Aorta (tissue), 5 donors: Measurements from ENCODE around the gene CALN1. TPM values are rescaled to one million over a fixed set of nuclear protein-coding genes. Genes with fewer than 3 reads are reported as not detected.

Experiments used
- ATAC-seq: fragments of 200-7000 bp; cut with Tn5 transposase; one replicate; pipeline ENCODE4 v1.9.1; 2022; ENCODE audit warnings: moderate library complexity; ENCODE audit not compliant: low FRiP score
- DNase-seq, 2 donors: peaks; one replicate each; pipeline ENCODE4 v3.0.0-alpha.2; 2020
- H3K27ac ChIP-seq, 2 donors: one replicate each; pipeline ENCODE4 v1.5.1; 2013; ENCODE audit warnings: low read length in 2 of 2, mild to moderate bottlenecking in 2 of 2, moderate library complexity in 2 of 2, control low read depth in 1 of 2, inconsistent platforms in 1 of 2, low read depth in 1 of 2
- H3K27me3 ChIP-seq, 2 donors: one replicate each; pipeline ENCODE4 v1.6.1; 2013; ENCODE audit warnings: control low read depth in 1 of 2, low read length in 1 of 2, mild to moderate bottlenecking in 1 of 2, moderate library complexity in 1 of 2; ENCODE audit not compliant: insufficient read depth in 2 of 2, control insufficient read depth in 1 of 2
- H3K36me3 ChIP-seq, 2 donors: one replicate each; pipeline ENCODE4 v1.6.1; 2013; ENCODE audit warnings: control low read depth in 1 of 2, low read length in 1 of 2, mild to moderate bottlenecking in 1 of 2; ENCODE audit not compliant: insufficient read depth in 2 of 2, control insufficient read depth in 1 of 2
- H3K4me1 ChIP-seq, 2 donors: one replicate each; pipeline ENCODE4 v1.6.1; 2013; ENCODE audit warnings: low read length in 2 of 2, control low read depth in 1 of 2, mild to moderate bottlenecking in 1 of 2, moderate library complexity in 1 of 2; ENCODE audit not compliant: insufficient read depth in 2 of 2, control insufficient read depth in 1 of 2
- H3K4me3 ChIP-seq, 2 donors: one replicate each; pipeline ENCODE4 v1.5.1; 2013; ENCODE audit warnings: low read length in 2 of 2, control low read depth in 1 of 2, mild to moderate bottlenecking in 1 of 2
- H3K9me3 ChIP-seq: one replicate; pipeline ENCODE4 v1.6.1; 2013; ENCODE audit warnings: mild to moderate bottlenecking, low read length; ENCODE audit not compliant: control insufficient read depth
- WGBS, 2 donors: extraction: QIAGEN DNeasy Blood & Tissue Kit; methylation state at CpG; one replicate each; pipeline ENCODE4 v1.1.7; 2013; 5-methylcytosine and 5-hydroxymethylcytosine counted together
- intact Hi-C, 2 donors: fragments of 100-400 bp; cut with DNase I; formaldehyde crosslinking; loops; one replicate each; pipeline versions ENCODE4 v1.14.2 to v1.15.0; 2022
- polyA plus RNA-seq, 2 donors: library from polyadenylated mRNA; stranded (reverse); fragments of 200-250 nt; gene quantifications; one replicate each; pipeline ENCODE4 v1.2.3, GENCODE V29; 2013
- total RNA-seq, 2 donors: library from RNA; stranded (reverse); fragmentation: NEBNext Ultra II Directional; extraction: Animal tissue kit (Norgen Biotek cat#: 25700); gene quantifications; one replicate each; pipeline ENCODE4 v1.2.1, GENCODE V29; 2021
- donor health status: healthy with polysubstance abuse.
- donor health status: Bipolar disorder and iron deficiency.
- donor health status: DM: no; HTN: no; CAD: no.
- donor health status: DM: no; HTN: no; CAD: no.
- donor health status: DM: yes; HTN: yes; CAD: no.

The CALN1 gene
- total and polyA plus RNA-seq, 4 donors = 0.33 TPM; not detected in 3

DNA sequence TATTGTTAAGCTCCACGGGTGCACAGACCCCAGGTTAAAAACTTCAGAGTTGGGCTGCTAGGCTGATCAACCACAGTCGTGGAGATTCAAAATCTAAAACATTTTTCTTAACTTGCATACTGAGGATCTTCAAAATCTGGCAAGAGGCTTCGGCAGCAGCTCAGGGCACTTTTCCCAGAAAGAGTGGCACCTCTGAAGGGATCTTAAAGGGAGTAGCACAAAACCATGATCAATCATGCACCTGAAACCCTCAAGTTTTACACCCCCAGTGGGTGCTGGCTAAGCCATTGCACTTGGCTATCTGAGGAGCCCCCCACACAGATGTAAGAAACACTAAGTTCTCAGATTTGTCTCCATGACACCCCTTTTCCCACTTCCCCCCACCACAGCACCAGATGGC is 151.7 kb downstream of the CALN1 start:
- Histone ChIP-seq H3K4me1 (no peaks in the 10 kb centered on the region), H3K9me3 (no peaks in the 10 kb centered on the region), H3K4me3 (no peak overlapping the region), H3K36me3 (no peaks in the 10 kb centered on the region), H3K27ac (no peak overlapping the region), H3K27me3 (no peaks in the 10 kb centered on the region)
- ATAC-seq (no peak), DNase-seq (no peak)
- 41 to 49% methylated on average over 3 of the region's 3 CpGs for WGBS, 2 donors
- intact Hi-C loops = no loop called here

DNA sequence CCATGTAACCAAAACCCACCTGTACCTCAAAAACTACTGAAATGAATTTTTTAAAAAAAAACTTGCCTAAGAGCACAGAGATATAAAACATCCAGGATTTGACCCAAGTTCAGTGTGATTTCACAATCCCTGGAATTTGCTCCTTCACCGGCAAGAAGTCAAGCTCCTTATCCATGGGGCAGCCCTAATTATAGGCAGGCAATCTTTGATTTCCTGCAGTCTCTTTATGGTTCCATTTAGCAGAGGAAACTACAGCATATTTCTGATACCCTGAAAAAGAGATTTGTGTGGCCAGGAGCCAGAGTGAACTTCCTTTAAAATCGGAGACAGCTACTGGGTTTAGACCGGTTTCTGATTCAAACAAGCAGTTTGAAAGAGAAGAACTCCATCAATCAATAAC is 154.1 kb downstream of the CALN1 start:
- WGBS, 2 donors = 61 to 79% methylated on average over 3 of the region's 3 CpGs
- intact Hi-C loops = no loop called here
- Histone ChIP-seq H3K27ac (no peak overlapping the region), H3K4me3 (no peak overlapping the region), H3K27me3 (no peaks in the 10 kb centered on the region), H3K4me1 (no peaks in the 10 kb centered on the region), H3K36me3 (no peaks in the 10 kb centered on the region), H3K9me3 (no peaks in the 10 kb centered on the region)
- DNase-seq (no peak), ATAC-seq (no peak)

DNA sequence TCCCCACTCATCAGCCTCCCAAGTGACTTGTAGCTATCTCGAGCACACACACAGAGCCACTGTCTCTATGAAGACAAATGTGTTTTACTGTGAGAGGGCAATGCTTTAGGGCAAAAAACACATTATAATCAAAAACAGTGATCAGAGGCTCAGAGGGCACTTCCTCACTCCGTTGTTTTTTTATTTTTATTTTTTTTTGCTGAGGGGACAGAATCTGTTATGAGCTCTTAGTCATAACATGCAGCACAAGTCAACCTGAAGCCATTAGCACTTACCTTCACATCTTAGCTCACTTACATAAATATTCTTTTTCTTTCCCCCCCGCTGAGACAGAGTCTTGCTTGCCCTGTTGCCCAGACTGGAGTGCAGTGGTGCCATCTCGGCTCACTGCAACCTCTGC is 157.7 kb downstream of the CALN1 start:
- ATAC-seq = no peak
- no peak overlapping the region for H3K27ac ChIP-seq
- intact Hi-C loops = no loop called here
- no peaks in the 10 kb centered on the region for H3K36me3 ChIP-seq
- WGBS, 2 donors = 34 to 41% methylated on average over 4 of the region's 4 CpGs
- DNase-seq = no peak
- H3K27me3 ChIP-seq = no peaks in the 10 kb centered on the region
- peaks cover 3% of the 10 kb centered on the region for H3K9me3 ChIP-seq
- H3K4me3 ChIP-seq = no peak overlapping the region
- no peaks in the 10 kb centered on the region for H3K4me1 ChIP-seq

DNA sequence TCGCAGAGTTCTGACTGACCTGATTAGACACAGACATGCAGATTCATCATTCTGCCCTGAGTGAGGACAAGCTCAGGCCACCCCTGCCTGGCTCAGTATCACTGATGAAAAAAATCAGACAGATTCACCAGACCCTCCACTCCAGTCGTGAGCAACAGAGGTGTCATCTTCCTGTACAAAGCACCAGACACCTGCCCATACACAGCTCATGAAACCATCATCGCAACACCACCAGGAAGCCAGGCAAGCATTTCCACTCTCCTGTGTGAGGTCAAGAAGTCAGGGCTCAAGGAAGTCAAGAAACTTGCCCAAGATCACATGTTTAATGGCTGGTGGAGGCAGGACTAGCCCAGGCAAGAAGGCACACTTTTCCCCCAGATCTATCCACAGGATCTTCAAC is 163.0 kb downstream of the CALN1 start:
- DNase-seq (no peak), ATAC-seq (no peak)
- Histone ChIP-seq H3K4me3 (no peak overlapping the region), H3K36me3 (no peaks in the 10 kb centered on the region), H3K27me3 (no peaks in the 10 kb centered on the region), H3K9me3 (peaks cover 11% of the 10 kb centered on the region), H3K4me1 (no peaks in the 10 kb centered on the region), H3K27ac (no peak overlapping the region)
- intact Hi-C loops = no loop called here
- 83 to 84% methylated on average over 3 of the region's 3 CpGs for WGBS, 2 donors

DNA sequence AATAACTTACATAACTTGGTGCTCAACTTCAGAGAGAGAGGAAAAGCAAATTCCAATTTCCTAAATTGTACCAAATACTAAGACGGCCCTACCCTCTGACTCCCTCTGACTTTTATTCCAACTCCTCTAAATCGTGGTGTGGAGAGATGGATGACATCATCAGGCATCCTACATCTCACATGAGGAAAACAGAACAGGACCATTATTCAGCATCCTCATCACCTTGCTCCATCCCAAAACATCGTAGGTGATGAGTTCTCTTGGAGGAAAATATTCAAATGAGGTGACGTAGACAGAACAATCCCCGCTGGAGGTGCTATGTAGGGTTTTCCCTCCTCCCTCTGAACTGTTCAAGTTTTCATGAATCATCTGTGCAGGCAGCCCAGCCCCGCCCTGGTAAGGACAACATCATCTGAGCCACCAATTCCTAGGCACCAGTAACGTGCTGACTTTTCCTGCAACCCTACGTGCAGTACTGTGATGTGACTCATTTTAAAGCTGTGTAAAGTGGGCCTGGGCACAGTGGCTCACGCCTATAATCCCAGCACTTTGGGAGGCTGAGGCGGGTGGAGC is 167.2 kb downstream of the CALN1 start:
- intact Hi-C loops = no loop called here
- Histone ChIP-seq H3K27me3 (no peaks in the 10 kb centered on the region), H3K36me3 (no peaks in the 10 kb centered on the region), H3K9me3 (peaks cover 9% of the 10 kb centered on the region), H3K4me3 (no peak overlapping the region), H3K4me1 (no peaks in the 10 kb centered on the region), H3K27ac (no peak overlapping the region)
- WGBS, 2 donors = 73 to 80% methylated on average over 10 of the region's 10 CpGs
- ATAC-seq = no peak
- no peak for DNase-seq

DNA sequence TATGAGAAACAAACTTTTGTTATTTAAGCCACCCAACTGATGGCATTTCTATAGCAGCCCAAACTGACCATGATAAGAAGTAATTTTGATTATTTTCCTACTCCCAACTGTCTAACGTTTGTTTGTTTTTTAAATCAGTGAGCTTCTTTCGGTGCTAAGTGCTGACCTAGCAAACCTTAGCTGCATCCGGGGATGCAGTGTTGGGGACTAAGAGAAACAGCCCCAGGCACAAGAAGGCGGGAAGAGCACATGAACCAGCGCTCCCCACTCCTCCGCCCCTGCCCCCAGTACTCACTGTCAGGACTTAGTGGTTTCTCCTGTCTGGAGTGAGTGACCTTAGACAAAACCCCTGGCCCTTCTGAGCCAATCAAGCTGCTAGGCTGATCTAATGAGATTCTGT is 168.8 kb downstream of the CALN1 start:
- Histone ChIP-seq H3K36me3 (no peaks in the 10 kb centered on the region), H3K4me3 (no peak overlapping the region), H3K27ac (no peak overlapping the region), H3K9me3 (peaks cover 6% of the 10 kb centered on the region), H3K4me1 (no peaks in the 10 kb centered on the region), H3K27me3 (peaks cover 0 to 1% of the 10 kb centered on the region in 2 donors)
- intact Hi-C loops = no loop called here
- WGBS, 2 donors = 67 to 68% methylated on average over 6 of the region's 6 CpGs
- DNase-seq (no peak), ATAC-seq (no peak)

DNA sequence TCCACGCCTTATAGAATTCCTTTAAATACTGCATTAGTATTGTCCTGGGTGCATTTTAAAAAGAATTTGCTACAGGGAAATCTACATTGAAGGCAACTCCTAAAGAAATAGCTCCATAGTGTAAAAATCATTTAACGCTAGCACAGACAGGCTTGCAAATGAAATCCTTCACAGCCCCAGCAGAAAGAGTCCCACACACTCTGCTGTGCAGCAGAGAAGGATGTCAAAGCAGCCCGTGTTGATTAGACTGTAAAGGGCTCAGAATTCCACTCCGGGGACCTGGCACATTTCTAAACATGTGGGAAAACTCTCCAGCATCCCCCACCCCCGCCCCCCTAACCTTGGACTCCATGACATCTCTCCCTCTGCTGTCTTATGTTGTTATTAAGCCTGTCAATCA is 176.8 kb downstream of the CALN1 start:
- intact Hi-C loops = no loop called here
- Histone ChIP-seq H3K27ac (no peak overlapping the region), H3K27me3 (peaks cover 0 to 1% of the 10 kb centered on the region in 2 donors), H3K36me3 (no peaks in the 10 kb centered on the region), H3K9me3 (peaks cover 1% of the 10 kb centered on the region), H3K4me3 (no peak overlapping the region), H3K4me1 (no peaks in the 10 kb centered on the region)
- DNase-seq = no peak
- ATAC-seq = no peak
- WGBS, 2 donors = 46 to 54% methylated on average over 5 of the region's 5 CpGs

DNA sequence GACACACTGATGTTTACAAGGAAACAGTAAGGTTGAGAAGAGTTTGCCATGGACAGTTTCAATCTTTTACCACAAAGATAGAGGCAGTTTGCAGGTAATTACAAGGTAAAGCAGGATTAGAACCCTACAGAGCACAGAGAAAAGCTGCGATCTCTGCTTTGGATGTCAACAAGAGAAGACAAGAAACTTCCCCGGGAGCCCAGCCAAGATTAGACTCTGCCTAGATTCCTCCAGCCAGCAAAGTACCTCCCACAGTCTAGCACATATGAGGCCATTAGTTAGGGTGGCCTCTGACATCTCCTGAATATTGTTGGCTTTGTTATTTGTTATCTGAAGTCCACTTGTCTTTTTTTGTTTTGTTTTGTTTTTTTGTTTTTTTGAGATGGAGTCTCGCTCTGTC is 178.1 kb downstream of the CALN1 start:
- Histone ChIP-seq H3K27me3 (no peaks in the 10 kb centered on the region), H3K36me3 (no peaks in the 10 kb centered on the region), H3K4me1 (no peaks in the 10 kb centered on the region), H3K4me3 (no peak overlapping the region), H3K9me3 (no peaks in the 10 kb centered on the region), H3K27ac (no peak overlapping the region)
- WGBS, 2 donors = 72 to 78% methylated on average over 3 of the region's 3 CpGs
- DNase-seq (no peak), ATAC-seq (no peak)
- intact Hi-C loops = no loop called here

DNA sequence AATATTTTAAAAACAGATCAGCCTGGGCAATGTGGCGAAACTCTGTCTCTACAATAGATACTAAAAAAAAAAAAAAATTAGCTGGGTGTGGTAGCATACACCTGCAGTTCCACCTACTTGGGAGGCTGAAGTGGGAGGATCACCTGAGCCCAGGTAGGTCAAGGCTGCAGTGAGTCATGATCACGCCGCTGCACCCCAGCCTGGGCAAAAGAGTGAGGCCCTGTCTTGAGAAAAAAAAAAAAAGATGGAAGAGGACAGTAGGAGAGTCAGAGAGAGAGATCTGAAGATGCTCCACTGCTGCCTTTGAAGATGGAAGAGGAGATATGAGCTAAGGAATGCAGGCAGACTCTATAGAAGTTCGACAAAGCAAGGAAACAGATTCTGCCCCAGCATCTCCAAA is 181.9 kb downstream of the CALN1 start:
- ATAC-seq = no peak
- DNase-seq = no peak
- WGBS, 2 donors = 77 to 79% methylated on average over 4 of the region's 4 CpGs
- intact Hi-C loops = no loop called here
- Histone ChIP-seq H3K4me3 (no peak overlapping the region), H3K27ac (no peak overlapping the region), H3K36me3 (no peaks in the 10 kb centered on the region), H3K27me3 (no peaks in the 10 kb centered on the region), H3K4me1 (no peaks in the 10 kb centered on the region), H3K9me3 (no peaks in the 10 kb centered on the region)
